Inferior parietal cortex (tissue), 1 donor: Measurements from ENCODE around the gene CDON.

Experiments used
- DNase-seq: peaks from one replicate; pipeline ENCODE4 v3.0.0-alpha.2; 2016; ENCODE audit errors: extremely low spot score

CDON gene

GRCh38 chr11:126062679-126063506, at the start of gene CDON:
Gene CDON (minus strand): TSS chr11:126062866. CDS start chr11:126023476, 39,390 bp downstream.
- DNase-seq = peak; percentile 81

GRCh38 chr11:126111458-126112116, 48.9 kb upstream of the CDON start:
- no peak for DNase-seq

- DNase-seq = no peak
Measured at GRCh38 chr11:126109941-126110731, 47.5 kb upstream of the CDON start.

- DNase-seq = no peak
Measured at GRCh38 chr11:126106594-126107328, 44.1 kb upstream of the CDON start.

GRCh38 chr11:126105748-126106080, 43.0 kb upstream of the CDON start:
- no peak for DNase-seq

GRCh38 chr11:126105022-126105747, 42.5 kb upstream of the CDON start:
- DNase-seq = no peak

- no peak for DNase-seq
Measured at GRCh38 chr11:126104420-126104819, 41.8 kb upstream of the CDON start.

- no peak for DNase-seq
Measured at GRCh38 chr11:126103150-126103549, 40.5 kb upstream of the CDON start.

- DNase-seq = no peak
Measured at GRCh38 chr11:126102436-126102981, 39.8 kb upstream of the CDON start.

- DNase-seq = no peak
Measured at GRCh38 chr11:126101930-126102283, 39.2 kb upstream of the CDON start.

- DNase-seq = no peak
Measured at GRCh38 chr11:126101251-126101929, 38.7 kb upstream of the CDON start.

- no peak for DNase-seq
Measured at GRCh38 chr11:126100716-126101115, 38.0 kb upstream of the CDON start.

GRCh38 chr11:126098204-126098769, 35.6 kb upstream of the CDON start:
- DNase-seq = no peak

GRCh38 chr11:126095745-126096144, 33.1 kb upstream of the CDON start:
- DNase-seq = no peak

- no peak for DNase-seq
Measured at GRCh38 chr11:126090452-126090851, 27.8 kb upstream of the CDON start.

- DNase-seq = no peak
Measured at GRCh38 chr11:126088999-126089398, 26.3 kb upstream of the CDON start.

GRCh38 chr11:126086248-126086647, 23.6 kb upstream of the CDON start:
- DNase-seq = no peak

GRCh38 chr11:126084608-126084912, 21.9 kb upstream of the CDON start:
- no peak for DNase-seq

GRCh38 chr11:126083829-126084607, 21.4 kb upstream of the CDON start:
- DNase-seq = no peak
